ENCODE data around the gene CRY1.
"Not testable (repeated sequence)": the region's sequence is repeated elsewhere in the genome, so short reads cannot be mapped to it uniquely, and the experiment has no call there.

The CRY1 gene

DNA sequence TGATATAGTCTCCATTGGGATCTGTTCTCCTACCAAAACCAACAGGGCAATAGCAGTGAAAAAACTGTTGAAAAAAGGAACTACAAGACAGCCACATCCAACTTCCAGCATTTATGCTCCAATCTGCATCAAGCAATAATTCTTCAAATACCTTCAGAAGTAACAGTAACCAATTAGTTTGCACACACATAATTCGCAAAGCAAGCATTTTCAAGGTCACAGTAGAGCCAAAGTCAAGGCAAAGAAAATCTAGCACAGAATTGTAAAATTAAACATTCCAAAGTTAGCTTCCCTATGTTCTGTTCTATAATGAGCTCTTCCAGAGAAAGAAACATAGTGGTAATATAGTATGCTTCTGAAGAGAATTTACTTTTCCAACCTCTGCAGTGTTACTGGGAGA is 95.4 kb downstream of the CRY1 start:
- Histone ChIP-seq H3K27ac (ENCODE audit: low read depth, low read length) (no peak overlapping the region), H3K27me3 (ENCODE audit: insufficient read depth, low read length) (no peaks in the 10 kb centered on the region), H3K4me1 (ENCODE audit: insufficient read depth, low read length) (no peaks in the 10 kb centered on the region), H3K4me3 (ENCODE audit: low read length) (no peak overlapping the region), H3K9ac (ENCODE audit: low read depth, low read length) (no peak overlapping the region), H3K36me3 (ENCODE audit: insufficient read depth, low read length) (peaks cover 63% of the 10 kb centered on the region), H3K9me3 (ENCODE audit: insufficient read depth, low read depth, low read length) (no peaks in the 10 kb centered on the region)
- 94% methylated on average over 1 of the region's 1 CpG for WGBS

DNA sequence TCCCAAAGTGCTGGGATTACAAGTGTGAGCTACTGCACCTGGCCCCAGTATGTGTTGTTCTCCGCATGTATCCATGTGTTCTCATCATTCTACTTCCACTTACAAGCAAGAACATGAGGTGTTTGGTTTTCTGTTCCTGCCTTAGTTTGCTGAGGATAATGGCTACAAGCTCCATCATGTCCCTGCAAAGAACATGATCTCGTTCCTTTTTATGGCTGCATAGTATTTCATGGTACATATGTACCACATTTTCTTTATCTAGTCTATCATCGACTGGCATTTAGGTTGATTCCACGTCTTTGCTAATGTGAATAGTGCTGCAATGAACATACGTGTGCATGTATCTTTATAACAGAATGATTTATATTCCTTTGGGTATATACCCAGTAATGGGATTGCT is 97.2 kb downstream of the CRY1 start:
- peaks cover 69% of the 10 kb centered on the region for H3K36me3 ChIP-seq (ENCODE audit: insufficient read depth, low read length)
- not testable (repeated sequence) for H3K9me3 ChIP-seq (ENCODE audit: insufficient read depth, low read depth, low read length); H3K4me1 ChIP-seq (ENCODE audit: insufficient read depth, low read length); H3K4me3 ChIP-seq (ENCODE audit: low read length); H3K27me3 ChIP-seq (ENCODE audit: insufficient read depth, low read length); H3K27ac ChIP-seq (ENCODE audit: low read depth, low read length); H3K9ac ChIP-seq (ENCODE audit: low read depth, low read length)
- 96% methylated on average over 2 of the region's 5 CpGs for WGBS

DNA sequence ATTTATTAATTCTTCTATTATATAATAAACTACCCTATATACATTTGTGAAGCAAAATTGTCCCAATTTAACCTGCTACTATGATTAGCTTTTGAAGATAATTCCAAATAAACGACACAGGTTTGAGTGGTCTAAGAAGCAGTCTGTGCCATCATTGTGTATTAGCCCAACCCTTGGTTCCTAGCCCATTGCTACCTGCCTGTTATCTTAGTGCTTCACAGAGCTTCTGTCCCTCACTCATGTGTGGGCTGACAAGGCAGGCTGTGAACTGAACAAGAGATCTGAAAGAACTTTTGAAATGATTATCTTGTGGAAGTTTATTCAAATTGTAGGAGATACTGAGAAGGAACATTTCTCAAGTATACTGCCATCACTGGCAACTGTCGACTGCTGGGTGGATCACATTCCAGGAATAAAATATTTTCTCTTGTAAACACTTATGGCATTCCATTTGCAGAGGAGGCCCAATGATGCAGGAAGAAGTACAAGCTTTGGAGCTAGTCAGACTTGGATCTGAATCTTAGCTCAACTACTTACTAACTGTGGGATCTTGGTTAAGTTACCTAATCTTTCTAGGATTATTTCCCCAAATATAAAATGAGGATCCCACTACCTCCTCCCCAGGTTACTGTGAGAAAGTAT is 98.6 kb downstream of the CRY1 start:
- 81% methylated on average over 2 of the region's 2 CpGs for WGBS
- no peaks in the 10 kb centered on the region for H3K9me3 ChIP-seq (ENCODE audit: insufficient read depth, low read depth, low read length)
- H3K4me1 ChIP-seq (ENCODE audit: insufficient read depth, low read length): no peaks in the 10 kb centered on the region
- H3K9ac ChIP-seq (ENCODE audit: low read depth, low read length): no peak overlapping the region
- H3K4me3 ChIP-seq (ENCODE audit: low read length): no peak overlapping the region
- H3K27me3 ChIP-seq (ENCODE audit: insufficient read depth, low read length): no peaks in the 10 kb centered on the region
- no peak overlapping the region for H3K27ac ChIP-seq (ENCODE audit: low read depth, low read length)
- peaks cover 57% of the 10 kb centered on the region for H3K36me3 ChIP-seq (ENCODE audit: insufficient read depth, low read length)

DNA sequence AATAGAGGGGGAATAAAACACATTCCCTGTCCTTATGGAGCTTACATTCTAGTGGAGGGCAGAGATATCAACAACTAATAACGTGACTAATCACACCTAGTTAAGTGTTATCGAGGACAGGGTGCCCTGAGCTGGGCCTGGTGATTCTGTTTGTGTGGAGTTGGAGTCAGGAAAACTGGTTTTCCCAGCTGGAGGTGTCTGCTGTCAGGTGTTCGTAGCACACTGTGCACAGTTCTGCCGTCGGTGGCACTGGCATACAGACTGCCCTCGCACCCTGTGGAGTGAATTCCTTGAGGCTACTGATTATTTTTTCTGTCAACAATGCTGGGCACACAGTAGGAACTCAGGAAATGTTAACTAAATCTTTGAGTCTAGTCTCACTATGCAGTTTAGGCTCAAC is 105.5 kb downstream of the CRY1 start:
- H3K4me1 ChIP-seq (ENCODE audit: insufficient read depth, low read length): peaks cover 15% of the 10 kb centered on the region; the same call in 1 of the 2 replicates
- H3K4me3 ChIP-seq (ENCODE audit: low read length): peak overlapping the region; percentile 40
- peaks cover 20% of the 10 kb centered on the region; the same call in 1 of the 2 replicates for H3K36me3 ChIP-seq (ENCODE audit: insufficient read depth, low read length)
- H3K9me3 ChIP-seq (ENCODE audit: insufficient read depth, low read depth, low read length): no peaks in the 10 kb centered on the region
- peaks cover 5% of the 10 kb centered on the region; the same call in 1 of the 2 replicates for H3K27me3 ChIP-seq (ENCODE audit: insufficient read depth, low read length)
- WGBS: 73% methylated on average over 6 of the region's 6 CpGs
- H3K9ac ChIP-seq (ENCODE audit: low read depth, low read length): no peak overlapping the region
- no peak overlapping the region for H3K27ac ChIP-seq (ENCODE audit: low read depth, low read length)

DNA sequence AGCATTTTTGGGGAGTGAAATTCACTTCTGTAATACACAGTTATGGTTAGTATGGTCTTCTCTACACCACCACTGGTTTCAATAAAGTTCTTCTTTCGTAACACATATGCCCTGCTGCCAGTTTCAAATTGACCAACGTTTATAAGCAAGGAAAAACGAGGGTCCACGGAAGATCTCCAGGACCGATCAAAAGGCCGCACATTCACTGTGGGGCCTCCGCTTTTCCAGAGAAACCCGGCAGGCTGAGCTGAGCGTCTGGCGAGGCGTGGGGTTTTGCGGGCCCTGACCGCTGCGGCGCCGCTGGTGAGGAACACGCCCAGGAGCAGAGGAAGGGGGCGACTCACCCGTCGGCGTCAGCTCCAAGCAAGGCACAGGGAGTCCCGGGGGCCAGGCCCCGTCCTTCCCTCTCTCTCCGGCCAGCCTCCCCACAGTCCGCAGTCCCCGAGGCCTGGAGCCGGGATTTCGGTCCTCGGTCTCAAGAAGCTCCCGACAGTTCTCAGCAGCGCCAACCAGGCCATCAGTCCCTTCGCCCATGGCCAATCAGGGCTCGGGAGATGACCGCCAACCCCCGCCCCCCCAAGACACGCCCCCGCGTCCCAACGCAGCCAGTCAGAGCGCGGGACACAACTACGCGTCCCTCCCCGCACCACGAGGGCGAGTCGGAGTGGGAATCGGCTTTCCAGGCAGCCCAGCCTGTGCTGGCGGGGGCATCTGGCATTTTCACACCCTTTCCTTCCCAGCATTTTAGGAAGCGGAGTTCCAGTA is 106.5 kb downstream of the CRY1 start, which contains the start of gene MTERF2:
MTERF2 (minus strand) TSS at position 522 of the 765 bp plus-strand sequence. CDS start 8,432 bp downstream, outside the sequence.
- Histone ChIP-seq H3K4me3 (ENCODE audit: low read length) (peak within 1 kb of the TSS; percentile 88), H3K9ac (ENCODE audit: low read depth, low read length) (peak within 1 kb of the TSS; percentile 85), H3K36me3 (ENCODE audit: insufficient read depth, low read length) (peaks cover 11% of the 10 kb centered on the region; the same call in 1 of the 2 replicates), H3K4me1 (ENCODE audit: insufficient read depth, low read length) (peaks cover 15% of the 10 kb centered on the region; the same call in 1 of the 2 replicates), H3K27me3 (ENCODE audit: insufficient read depth, low read length) (peaks cover 5% of the 10 kb centered on the region; the same call in 1 of the 2 replicates), H3K27ac (ENCODE audit: low read depth, low read length) (peak within 1 kb of the TSS; percentile 4; the same call in 1 of the 2 replicates), H3K9me3 (ENCODE audit: insufficient read depth, low read depth, low read length) (no peaks in the 10 kb centered on the region)
- 1% methylated on average over 49 of the region's 50 CpGs for WGBS

DNA sequence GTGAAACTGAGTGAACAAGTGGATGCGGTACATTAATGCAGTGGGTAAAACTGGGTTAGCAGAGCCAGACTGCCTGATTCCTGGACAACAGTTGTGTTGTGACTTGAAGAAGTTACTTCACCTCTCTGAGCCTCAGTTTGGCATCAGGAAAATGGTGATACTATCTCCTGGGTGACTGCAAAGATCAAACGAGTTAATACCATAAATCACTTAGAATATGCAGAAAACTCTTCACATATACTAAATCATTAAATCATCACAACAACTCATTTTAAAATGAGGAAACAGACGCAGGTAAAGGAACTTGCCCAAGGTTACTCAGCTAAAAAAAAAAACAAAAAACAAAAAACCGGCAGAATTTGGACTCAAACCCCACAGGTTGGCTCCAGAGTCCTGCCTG is 107.2 kb downstream of the CRY1 start:
- Histone ChIP-seq H3K4me1 (ENCODE audit: insufficient read depth, low read length) (peaks cover 15% of the 10 kb centered on the region; the same call in 1 of the 2 replicates), H3K9ac (ENCODE audit: low read depth, low read length) (peak overlapping the region; percentile 85; the same call in 1 of the 2 replicates), H3K27ac (ENCODE audit: low read depth, low read length) (no peak overlapping the region), H3K36me3 (ENCODE audit: insufficient read depth, low read length) (peaks cover 4% of the 10 kb centered on the region; the same call in 1 of the 2 replicates), H3K27me3 (ENCODE audit: insufficient read depth, low read length) (peaks cover 5% of the 10 kb centered on the region; the same call in 1 of the 2 replicates), H3K4me3 (ENCODE audit: low read length) (peak overlapping the region; percentile 88), H3K9me3 (ENCODE audit: insufficient read depth, low read depth, low read length) (no peaks in the 10 kb centered on the region)
- 59% methylated on average over 4 of the region's 4 CpGs for WGBS

DNA sequence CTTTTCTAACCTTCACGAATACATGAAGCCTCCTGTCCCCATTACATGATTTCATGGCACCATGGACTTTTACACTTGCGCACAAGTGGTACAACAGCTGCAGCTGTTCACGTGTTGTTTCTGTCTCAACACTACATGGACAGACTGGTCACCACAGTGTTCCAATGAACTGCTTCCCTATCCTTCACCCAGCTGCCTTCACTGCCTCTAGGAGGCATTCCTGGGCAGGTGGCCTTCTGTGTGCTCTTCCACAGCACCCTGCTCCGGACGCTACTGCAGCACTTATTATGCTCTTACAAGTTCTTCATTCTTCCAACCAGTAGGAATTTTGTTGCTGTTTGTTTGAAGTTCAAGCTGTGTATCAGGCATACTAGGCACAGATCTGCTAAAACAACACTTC is 107.9 kb downstream of the CRY1 start:
- Histone ChIP-seq H3K4me3 (ENCODE audit: low read length) (no peak overlapping the region), H3K36me3 (ENCODE audit: insufficient read depth, low read length) (peaks cover 4% of the 10 kb centered on the region; the same call in 1 of the 2 replicates), H3K27me3 (ENCODE audit: insufficient read depth, low read length) (peaks cover 5% of the 10 kb centered on the region; the same call in 1 of the 2 replicates), H3K9ac (ENCODE audit: low read depth, low read length) (no peak overlapping the region), H3K9me3 (ENCODE audit: insufficient read depth, low read depth, low read length) (no peaks in the 10 kb centered on the region), H3K27ac (ENCODE audit: low read depth, low read length) (no peak overlapping the region), H3K4me1 (ENCODE audit: insufficient read depth, low read length) (peaks cover 15% of the 10 kb centered on the region; the same call in 1 of the 2 replicates)
- 93% methylated on average over 5 of the region's 5 CpGs for WGBS

DNA sequence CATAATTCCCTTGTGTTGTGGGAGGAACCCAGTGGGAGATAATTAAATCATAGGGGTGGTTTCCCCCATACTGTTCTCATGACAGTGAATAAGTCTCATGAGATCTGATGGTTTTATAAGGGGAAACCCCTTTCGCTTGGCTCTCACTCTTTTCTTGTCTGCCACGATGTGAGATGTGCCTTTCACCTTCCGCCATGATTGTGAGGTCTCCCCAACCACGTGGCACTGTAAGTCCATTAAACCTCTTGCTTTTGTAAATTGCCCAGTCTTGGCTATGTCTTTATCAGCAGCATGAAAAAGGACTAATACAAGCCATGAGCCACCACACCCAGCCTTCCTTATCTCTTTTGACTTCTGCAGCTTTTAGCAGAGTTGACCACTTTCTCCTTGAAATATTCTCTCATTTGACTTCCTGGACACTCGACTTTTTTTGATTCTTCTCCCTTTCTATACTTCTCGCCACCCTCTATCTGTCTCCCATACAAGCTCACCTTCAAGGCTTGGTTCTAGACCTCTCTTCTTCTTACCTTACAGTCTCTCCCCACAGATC is 108.7 kb downstream of the CRY1 start:
- Histone ChIP-seq H3K27me3 (ENCODE audit: insufficient read depth, low read length) (peaks cover 5% of the 10 kb centered on the region; the same call in 1 of the 2 replicates), H3K4me3 (ENCODE audit: low read length) (no peak overlapping the region), H3K27ac (ENCODE audit: low read depth, low read length) (no peak overlapping the region), H3K4me1 (ENCODE audit: insufficient read depth, low read length) (peaks cover 15% of the 10 kb centered on the region; the same call in 1 of the 2 replicates), H3K9me3 (ENCODE audit: insufficient read depth, low read depth, low read length) (no peaks in the 10 kb centered on the region), H3K36me3 (ENCODE audit: insufficient read depth, low read length) (peaks cover 4% of the 10 kb centered on the region; the same call in 1 of the 2 replicates), H3K9ac (ENCODE audit: low read depth, low read length) (no peak overlapping the region)
- WGBS: 97% methylated on average over 6 of the region's 6 CpGs

DNA sequence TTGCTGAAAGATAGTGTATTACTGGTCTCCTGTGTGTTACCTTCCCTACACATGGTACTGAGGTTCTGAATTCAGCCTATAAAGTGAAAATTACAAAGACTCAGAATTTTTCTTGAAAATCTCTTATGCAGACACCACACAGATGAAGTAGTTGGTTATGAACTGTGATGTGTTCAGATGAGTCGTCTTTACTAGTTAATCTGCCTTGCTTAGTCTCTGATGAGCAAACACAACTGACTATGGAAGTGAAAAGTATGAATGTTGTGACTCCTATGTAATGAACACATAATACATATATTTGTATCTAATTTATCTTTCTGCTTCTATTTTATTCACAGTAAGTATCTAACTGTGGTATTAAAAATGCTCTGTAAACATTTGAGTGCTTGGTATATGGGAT is 111.1 kb downstream of the CRY1 start:
- H3K9ac ChIP-seq (ENCODE audit: low read depth, low read length): no peak overlapping the region
- no peak overlapping the region for H3K4me3 ChIP-seq (ENCODE audit: low read length)
- no peaks in the 10 kb centered on the region for H3K9me3 ChIP-seq (ENCODE audit: insufficient read depth, low read depth, low read length)
- H3K4me1 ChIP-seq (ENCODE audit: insufficient read depth, low read length): no peaks in the 10 kb centered on the region
- H3K36me3 ChIP-seq (ENCODE audit: insufficient read depth, low read length): peaks cover 4% of the 10 kb centered on the region; the same call in 1 of the 2 replicates
- H3K27me3 ChIP-seq (ENCODE audit: insufficient read depth, low read length): peaks cover 5% of the 10 kb centered on the region; the same call in 1 of the 2 replicates
- 82% methylated on average over 1 of the region's 1 CpG for WGBS
- H3K27ac ChIP-seq (ENCODE audit: low read depth, low read length): no peak overlapping the region

DNA sequence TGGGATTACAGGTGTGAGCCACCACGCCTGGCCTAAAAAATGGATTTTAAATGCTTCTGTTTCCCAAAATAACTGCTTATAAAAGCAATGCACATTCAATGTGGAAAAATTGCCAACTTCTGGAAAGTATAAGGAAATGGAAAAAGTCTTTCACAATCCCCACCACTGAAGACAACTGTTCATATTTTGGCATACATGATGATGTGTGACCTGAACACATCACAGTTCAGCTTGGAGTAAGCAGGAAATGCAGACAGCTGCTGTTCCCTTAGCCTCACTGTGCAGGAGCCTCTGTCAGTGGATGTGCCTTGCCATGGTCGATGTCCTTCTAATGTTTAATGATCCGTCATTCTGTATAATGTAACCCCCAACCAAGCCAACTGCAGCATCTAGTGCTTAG is 111.6 kb downstream of the CRY1 start:
- Histone ChIP-seq H3K9me3 (ENCODE audit: insufficient read depth, low read depth, low read length) (no peaks in the 10 kb centered on the region), H3K27me3 (ENCODE audit: insufficient read depth, low read length) (peaks cover 5% of the 10 kb centered on the region; the same call in 1 of the 2 replicates), H3K4me1 (ENCODE audit: insufficient read depth, low read length) (no peaks in the 10 kb centered on the region), H3K36me3 (ENCODE audit: insufficient read depth, low read length) (peaks cover 4% of the 10 kb centered on the region; the same call in 1 of the 2 replicates), H3K4me3 (ENCODE audit: low read length) (no peak overlapping the region), H3K9ac (ENCODE audit: low read depth, low read length) (no peak overlapping the region), H3K27ac (ENCODE audit: low read depth, low read length) (no peak overlapping the region)
- 95% methylated on average over 3 of the region's 3 CpGs for WGBS

DNA sequence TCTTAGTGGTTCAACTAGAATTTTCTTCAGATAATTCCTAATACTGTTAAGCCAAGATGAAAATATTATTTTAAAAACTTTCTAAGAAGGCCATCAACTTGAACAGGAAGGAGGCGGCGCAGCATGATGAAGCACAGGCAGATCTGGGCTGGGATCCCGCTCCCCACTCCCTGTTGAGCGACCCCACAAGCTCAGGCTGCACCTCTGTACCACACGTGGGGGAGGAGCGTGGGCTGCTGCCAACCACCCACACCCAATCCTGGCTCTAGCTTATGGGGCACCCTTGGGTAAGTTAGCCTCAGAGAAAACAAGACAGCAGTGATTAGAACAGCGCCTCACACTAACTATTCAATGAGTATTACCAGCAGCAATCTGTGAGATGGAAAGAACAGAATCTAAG is 112.4 kb downstream of the CRY1 start:
- 92% methylated on average over 7 of the region's 7 CpGs for WGBS
- Histone ChIP-seq H3K4me1 (ENCODE audit: insufficient read depth, low read length) (no peaks in the 10 kb centered on the region), H3K9me3 (ENCODE audit: insufficient read depth, low read depth, low read length) (no peaks in the 10 kb centered on the region), H3K4me3 (ENCODE audit: low read length) (no peak overlapping the region), H3K27ac (ENCODE audit: low read depth, low read length) (no peak overlapping the region), H3K36me3 (ENCODE audit: insufficient read depth, low read length) (peaks cover 4% of the 10 kb centered on the region; the same call in 1 of the 2 replicates), H3K27me3 (ENCODE audit: insufficient read depth, low read length) (peaks cover under 1% of the 10 kb centered on the region; the same call in 1 of the 2 replicates), H3K9ac (ENCODE audit: low read depth, low read length) (no peak overlapping the region)

Data from HUES64 (cell line).